Right kidney (tissue), 1 donor: ENCODE data around the gene DEPP1.

Experiments
- DNase-seq: peaks from one replicate; pipeline ENCODE4 v3.0.0-alpha.2; 2016

DEPP1 gene

GRCh38 chr10:44954962-44955361, 23.6 kb downstream of the DEPP1 start:
- DNase-seq = no peak

GRCh38 chr10:44954042-44954441, 24.6 kb downstream of the DEPP1 start:
- DNase-seq = no peak

- no peak for DNase-seq
Measured at GRCh38 chr10:44952779-44953231, 25.8 kb downstream of the DEPP1 start.

GRCh38 chr10:44951576-44952226, 26.9 kb downstream of the DEPP1 start:
- DNase-seq = no peak

- no peak for DNase-seq
Measured at GRCh38 chr10:44950326-44951225, 28.0 kb downstream of the DEPP1 start.

- no peak for DNase-seq
Measured at GRCh38 chr10:44949915-44950314, 28.7 kb downstream of the DEPP1 start.

GRCh38 chr10:44949127-44949802, 29.3 kb downstream of the DEPP1 start:
- DNase-seq = no peak

GRCh38 chr10:44948642-44949041, 30.0 kb downstream of the DEPP1 start:
- no peak for DNase-seq

- no peak for DNase-seq
Measured at GRCh38 chr10:44947371-44948152, 31.0 kb downstream of the DEPP1 start.

- DNase-seq = no peak
Measured at GRCh38 chr10:44946205-44946604, 32.4 kb downstream of the DEPP1 start.

- DNase-seq = no peak
Measured at GRCh38 chr10:44944354-44944753, 34.3 kb downstream of the DEPP1 start.

- DNase-seq = no peak
Measured at GRCh38 chr10:44939691-44940401, 38.8 kb downstream of the DEPP1 start.

- DNase-seq = no peak
Measured at GRCh38 chr10:44938956-44939355, 39.7 kb downstream of the DEPP1 start.

- no peak for DNase-seq
Measured at GRCh38 chr10:44937196-44938005, 41.2 kb downstream of the DEPP1 start.

- DNase-seq = no peak
Measured at GRCh38 chr10:44936314-44936975, 42.2 kb downstream of the DEPP1 start.

GRCh38 chr10:44935966-44936295, 42.7 kb downstream of the DEPP1 start:
- no peak for DNase-seq

- DNase-seq = no peak
Measured at GRCh38 chr10:44935201-44935965, 43.2 kb downstream of the DEPP1 start.

- no peak for DNase-seq
Measured at GRCh38 chr10:44934416-44935200, 44.0 kb downstream of the DEPP1 start.
